Ascending aorta (tissue), 2 donors: Measurements from ENCODE around the gene DRD1. TPM values are rescaled to one million over a fixed set of nuclear protein-coding genes. Genes with fewer than 3 reads are reported as not detected.

Experiments
- DNase-seq, 2 donors: peaks; one replicate each; pipeline ENCODE4 v3.0.0-alpha.2; 2019; ENCODE audit warnings: low spot score in 2 of 2
- H3K27ac ChIP-seq, 2 donors: fragments of 200-600 bp; sonication (generic); one replicate each; pipeline ENCODE4 v1.5.1; 2016 to 2017; ENCODE audit warnings: mild to moderate bottlenecking in 1 of 2
- H3K27me3 ChIP-seq: fragments of 200-600 bp; sonication (generic); one replicate; pipeline ENCODE4 v1.5.1; 2017
- H3K36me3 ChIP-seq, 2 donors: fragments of 200-600 bp; sonication (generic); one replicate each; pipeline ENCODE4 v1.5.1; 2016
- H3K4me1 ChIP-seq, 2 donors: fragments of 200-600 bp; sonication (generic); one replicate each; pipeline ENCODE4 v1.5.1; 2016 to 2017; ENCODE audit warnings: mild to moderate bottlenecking in 1 of 2
- H3K4me3 ChIP-seq, 2 donors: fragments of 200-600 bp; sonication (generic); one replicate each; pipeline ENCODE4 v1.5.1; 2016 to 2017; ENCODE audit warnings: mild to moderate bottlenecking in 1 of 2
- H3K9me3 ChIP-seq, 2 donors: fragments of 200-600 bp; sonication (generic); one replicate each; pipeline ENCODE4 v1.5.1; 2016
- intact Hi-C: fragments of 100-400 bp; cut with DNase I; formaldehyde crosslinking; loops from one replicate; pipeline ENCODE4 v1.15.1; 2023
- total RNA-seq: library from RNA; depleted of rRNA; stranded (reverse); fragments of >200 nt; gene quantifications from one replicate; pipeline ENCODE4 v1.1.0, GENCODE V29; 2016
- TF ChIP-seq, protein P1 (sequence below), 3 experiments: fragments of 200-600 bp in 2 of 3; fragments of 450-650 bp in 1 of 3; sonication (generic) in 2 of 3; IDR thresholded peaks; one replicate each; pipeline ENCODE4 v1.5.1; 2016 to 2019; ENCODE audit warnings: antibody characterized with exemption in 3 of 3, mild to moderate bottlenecking in 1 of 3, moderate library complexity in 1 of 3

The DRD1 gene
- total RNA-seq, 1 donor from 2014 or later: 0.11 TPM

DNA sequence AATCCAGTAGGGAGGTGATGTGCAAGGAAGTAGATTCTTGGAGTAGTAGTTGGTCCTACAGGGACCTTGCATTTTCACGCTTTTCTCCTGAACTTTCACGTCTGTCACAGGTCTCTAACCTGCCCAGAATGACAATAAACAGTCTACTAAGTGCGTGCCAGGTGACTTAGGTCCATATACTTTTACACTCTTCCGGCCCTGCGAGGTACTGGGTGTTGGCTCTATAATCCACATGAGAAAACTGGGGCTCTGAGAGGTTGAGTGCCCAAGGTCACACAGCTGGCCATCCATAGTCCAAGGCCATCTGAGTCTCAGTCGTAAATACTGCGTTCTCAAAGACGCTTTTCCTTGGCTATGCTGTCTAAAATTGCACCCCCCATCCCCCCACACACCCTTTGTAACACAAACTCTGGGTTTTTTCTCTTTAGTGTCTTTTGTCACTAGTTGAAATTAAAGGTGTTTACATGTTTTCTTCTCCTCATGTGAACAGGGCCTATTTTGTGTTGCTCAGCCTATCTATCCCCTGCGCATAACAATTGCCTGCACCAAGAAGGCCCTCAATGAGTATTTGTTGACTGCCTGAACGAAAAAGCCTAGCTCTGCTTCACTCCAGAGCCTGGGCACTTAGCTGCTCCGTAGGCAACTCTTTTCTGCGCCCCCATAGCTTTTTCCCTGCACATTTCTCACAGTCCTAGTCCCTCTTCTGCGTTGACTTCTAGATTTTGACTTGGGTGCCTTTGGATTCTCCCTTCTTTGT, 35.3 kb upstream of the DRD1 start:
- intact Hi-C loops: no loop called here

GRCh38 chr5:175478384-175479124, 34.6 kb upstream of the DRD1 start, which contains the start of gene SFXN1:
SFXN1 (plus strand) TSS chr5:175478560; CDS start chr5:175492104, 13,544 bp downstream.
- peak within 1 kb of the TSS; percentile 93 to 95 for H3K4me3 ChIP-seq
- peaks cover 0 to 1% of the 10 kb centered on the region in 2 donors for H3K36me3 ChIP-seq
- TF ChIP-seq, protein P1, sequence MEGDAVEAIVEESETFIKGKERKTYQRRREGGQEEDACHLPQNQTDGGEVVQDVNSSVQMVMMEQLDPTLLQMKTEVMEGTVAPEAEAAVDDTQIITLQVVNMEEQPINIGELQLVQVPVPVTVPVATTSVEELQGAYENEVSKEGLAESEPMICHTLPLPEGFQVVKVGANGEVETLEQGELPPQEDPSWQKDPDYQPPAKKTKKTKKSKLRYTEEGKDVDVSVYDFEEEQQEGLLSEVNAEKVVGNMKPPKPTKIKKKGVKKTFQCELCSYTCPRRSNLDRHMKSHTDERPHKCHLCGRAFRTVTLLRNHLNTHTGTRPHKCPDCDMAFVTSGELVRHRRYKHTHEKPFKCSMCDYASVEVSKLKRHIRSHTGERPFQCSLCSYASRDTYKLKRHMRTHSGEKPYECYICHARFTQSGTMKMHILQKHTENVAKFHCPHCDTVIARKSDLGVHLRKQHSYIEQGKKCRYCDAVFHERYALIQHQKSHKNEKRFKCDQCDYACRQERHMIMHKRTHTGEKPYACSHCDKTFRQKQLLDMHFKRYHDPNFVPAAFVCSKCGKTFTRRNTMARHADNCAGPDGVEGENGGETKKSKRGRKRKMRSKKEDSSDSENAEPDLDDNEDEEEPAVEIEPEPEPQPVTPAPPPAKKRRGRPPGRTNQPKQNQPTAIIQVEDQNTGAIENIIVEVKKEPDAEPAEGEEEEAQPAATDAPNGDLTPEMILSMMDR (IDR thresholded peaks at IDR 0.05): no peak
- peak; percentile 9 to 86 for DNase-seq
- H3K27me3 ChIP-seq: no peaks in the 10 kb centered on the region
- intact Hi-C loops: no loop called here
- peaks cover 0 to 9% of the 10 kb centered on the region in 2 donors for H3K4me1 ChIP-seq
- no peaks in the 10 kb centered on the region for H3K9me3 ChIP-seq
- H3K27ac ChIP-seq: peak within 1 kb of the TSS; percentile 25 to 58

More for the DNA sequence above, 35.3 kb upstream of the DRD1 start:
- H3K27me3 ChIP-seq: no peaks in the 10 kb centered on the region
- peak overlapping the region; percentile 93 to 95 for H3K4me3 ChIP-seq
- TF ChIP-seq, protein P1 (IDR thresholded peaks at IDR 0.05): no peak
- peak overlapping the region; percentile 16 to 52 for H3K27ac ChIP-seq
- no peak for DNase-seq
- H3K9me3 ChIP-seq: no peaks in the 10 kb centered on the region
- peaks cover 0 to 9% of the 10 kb centered on the region in 2 donors for H3K4me1 ChIP-seq
- peaks cover 0 to 6% of the 10 kb centered on the region in 2 donors for H3K36me3 ChIP-seq

GRCh38 chr5:175478008-175478383, 34.0 kb upstream of the DRD1 start:
- DNase-seq: no peak
- intact Hi-C loops: no loop called here
- Histone ChIP-seq H3K27ac (peak overlapping the region; percentile 25 to 58), H3K27me3 (no peaks in the 10 kb centered on the region), H3K4me1 (peaks cover 0 to 9% of the 10 kb centered on the region in 2 donors), H3K9me3 (no peaks in the 10 kb centered on the region), H3K4me3 (peak overlapping the region; percentile 93 to 95), H3K36me3 (no peaks in the 10 kb centered on the region)
- TF ChIP-seq, protein P1 (IDR thresholded peaks at IDR 0.05): no peak

- intact Hi-C loops: no loop called here
- peaks cover 0 to 9% of the 10 kb centered on the region in 2 donors for H3K4me1 ChIP-seq
- H3K9me3 ChIP-seq: no peaks in the 10 kb centered on the region
- DNase-seq: no peak
- no peak overlapping the region for H3K27ac ChIP-seq
- H3K4me3 ChIP-seq: no peak overlapping the region
- no peaks in the 10 kb centered on the region for H3K27me3 ChIP-seq
- TF ChIP-seq, protein P1 (IDR thresholded peaks at IDR 0.05): no peak
- H3K36me3 ChIP-seq: no peaks in the 10 kb centered on the region
These were observed 33.5 kb upstream of the DRD1 start for GRCh38 chr5:175477440-175477839.

- Histone ChIP-seq H3K36me3 (no peaks in the 10 kb centered on the region), H3K27me3 (no peaks in the 10 kb centered on the region), H3K27ac (no peak overlapping the region), H3K4me3 (no peak overlapping the region), H3K9me3 (no peaks in the 10 kb centered on the region), H3K4me1 (peaks cover 0 to 9% of the 10 kb centered on the region in 2 donors)
- TF ChIP-seq, protein P1 (IDR thresholded peaks at IDR 0.05): no peak
- intact Hi-C loops: no loop called here
- DNase-seq: no peak
These were observed 31.3 kb upstream of the DRD1 start for GRCh38 chr5:175475248-175475647.
